Measurements from ENCODE around the gene SLC39A9.
"Not testable (repeated sequence)": the region's sequence is repeated elsewhere in the genome, so short reads cannot be mapped to it uniquely, and the experiment has no call there.

- TF ChIP-seq, protein P1, sequence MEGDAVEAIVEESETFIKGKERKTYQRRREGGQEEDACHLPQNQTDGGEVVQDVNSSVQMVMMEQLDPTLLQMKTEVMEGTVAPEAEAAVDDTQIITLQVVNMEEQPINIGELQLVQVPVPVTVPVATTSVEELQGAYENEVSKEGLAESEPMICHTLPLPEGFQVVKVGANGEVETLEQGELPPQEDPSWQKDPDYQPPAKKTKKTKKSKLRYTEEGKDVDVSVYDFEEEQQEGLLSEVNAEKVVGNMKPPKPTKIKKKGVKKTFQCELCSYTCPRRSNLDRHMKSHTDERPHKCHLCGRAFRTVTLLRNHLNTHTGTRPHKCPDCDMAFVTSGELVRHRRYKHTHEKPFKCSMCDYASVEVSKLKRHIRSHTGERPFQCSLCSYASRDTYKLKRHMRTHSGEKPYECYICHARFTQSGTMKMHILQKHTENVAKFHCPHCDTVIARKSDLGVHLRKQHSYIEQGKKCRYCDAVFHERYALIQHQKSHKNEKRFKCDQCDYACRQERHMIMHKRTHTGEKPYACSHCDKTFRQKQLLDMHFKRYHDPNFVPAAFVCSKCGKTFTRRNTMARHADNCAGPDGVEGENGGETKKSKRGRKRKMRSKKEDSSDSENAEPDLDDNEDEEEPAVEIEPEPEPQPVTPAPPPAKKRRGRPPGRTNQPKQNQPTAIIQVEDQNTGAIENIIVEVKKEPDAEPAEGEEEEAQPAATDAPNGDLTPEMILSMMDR (IDR thresholded peaks at IDR 0.05): not testable (repeated sequence)
- TF ChIP-seq POLR2AphosphoS5, POLR2A, EP300 (IDR thresholded peaks at IDR 0.05): not testable (repeated sequence)
Measured at GRCh38 chr14:69498286-69498685, 99.8 kb downstream of the SLC39A9 start.
